ENCODE measurements around the gene PTPN11.

DNA sequence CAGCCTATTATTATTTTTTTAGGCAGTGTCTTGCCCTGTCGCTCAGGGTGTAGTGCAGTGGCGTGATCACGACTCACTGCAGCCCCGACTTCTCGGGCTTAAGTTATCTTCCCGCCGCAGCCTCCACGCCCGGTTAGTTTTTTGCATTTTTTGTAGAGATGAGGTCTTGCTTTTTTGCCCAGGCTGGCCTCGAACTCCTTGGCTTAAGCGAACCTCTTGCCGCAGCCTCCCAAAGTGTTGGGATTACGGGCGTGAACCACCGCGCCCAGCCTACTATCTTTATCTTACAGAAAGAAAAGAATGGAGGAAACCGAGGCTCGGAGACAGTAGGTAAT lies 507 bp upstream of the PTPN11 start:
- TF ChIP-seq, protein P1, sequence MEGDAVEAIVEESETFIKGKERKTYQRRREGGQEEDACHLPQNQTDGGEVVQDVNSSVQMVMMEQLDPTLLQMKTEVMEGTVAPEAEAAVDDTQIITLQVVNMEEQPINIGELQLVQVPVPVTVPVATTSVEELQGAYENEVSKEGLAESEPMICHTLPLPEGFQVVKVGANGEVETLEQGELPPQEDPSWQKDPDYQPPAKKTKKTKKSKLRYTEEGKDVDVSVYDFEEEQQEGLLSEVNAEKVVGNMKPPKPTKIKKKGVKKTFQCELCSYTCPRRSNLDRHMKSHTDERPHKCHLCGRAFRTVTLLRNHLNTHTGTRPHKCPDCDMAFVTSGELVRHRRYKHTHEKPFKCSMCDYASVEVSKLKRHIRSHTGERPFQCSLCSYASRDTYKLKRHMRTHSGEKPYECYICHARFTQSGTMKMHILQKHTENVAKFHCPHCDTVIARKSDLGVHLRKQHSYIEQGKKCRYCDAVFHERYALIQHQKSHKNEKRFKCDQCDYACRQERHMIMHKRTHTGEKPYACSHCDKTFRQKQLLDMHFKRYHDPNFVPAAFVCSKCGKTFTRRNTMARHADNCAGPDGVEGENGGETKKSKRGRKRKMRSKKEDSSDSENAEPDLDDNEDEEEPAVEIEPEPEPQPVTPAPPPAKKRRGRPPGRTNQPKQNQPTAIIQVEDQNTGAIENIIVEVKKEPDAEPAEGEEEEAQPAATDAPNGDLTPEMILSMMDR (IDR thresholded peaks at IDR 0.05; ENCODE audit: low read length), result no peak
- TF ChIP-seq EZH2 (optimal IDR thresholded peaks at IDR 0.05; ENCODE audit: low read depth, low read length) (no peak), EZH2phosphoT487 (IDR thresholded peaks at IDR 0.05; ENCODE audit: low read length) (no peak)

Data from MM.1S (cell line).